ENCODE measurements around the gene KLK14. TPM values are rescaled to one million over a fixed set of nuclear protein-coding genes. Genes with fewer than 3 reads are reported as not detected.

KLK14 gene
- total and polyA plus RNA-seq, 2 of the 8 experiments (the other 6 are each of a cell fraction or from before 2014, with no cell fraction given) = 0.09 to 1.2 TPM

- no peak overlapping the region for H2BK15ac ChIP-seq (ENCODE audit: low read length)
- H3K36me3 ChIP-seq (ENCODE audit: control insufficient read depth in 2 of 4, insufficient read depth in 4 of 4, low read length in 3 of 4) = no peaks in the 10 kb centered on the region
- H3K14ac ChIP-seq (ENCODE audit: insufficient read length) = no peak overlapping the region
- DNase-seq (ENCODE audit: low read depth in 1 of 2, low spot score in 2 of 2) (no peak), FAIRE-seq (no peak)
- no peak overlapping the region for H3K9ac ChIP-seq (replicated peaks in 1 of 4; ENCODE audit: extremely low read depth in 1 of 4, low read depth in 3 of 4, low read length in 3 of 4)
- no peaks in the 10 kb centered on the region for H4K20me1 ChIP-seq (replicated peaks in 1 of 2; ENCODE audit: control insufficient read depth in 1 of 2, insufficient read depth in 2 of 2, low read length in 2 of 2)
- peaks cover 3% of the 10 kb centered on the region; the same call in 1 of the 2 replicates for H3K23me2 ChIP-seq (ENCODE audit: low read depth, low read length)
- POLR2A ChIA-PET (ENCODE audit: partially characterized antibody) = no interaction called here
- no peaks in the 10 kb centered on the region for H3K79me1 ChIP-seq (ENCODE audit: low read depth, low read length)
- no peak overlapping the region for H4K91ac ChIP-seq (replicated peaks; ENCODE audit: insufficient read length, low read length)
- no peak overlapping the region for H2BK120ac ChIP-seq (replicated peaks; ENCODE audit: low read depth, low read length)
- H3K23ac ChIP-seq (ENCODE audit: insufficient read length) = no peak overlapping the region
- WGBS, 2 experiments (ENCODE audit: extremely low coverage in 1 of 2, insufficient coverage in 1 of 2, insufficient read length in 1 of 2, insufficient replicate concordance in 2 of 2, low coverage in 1 of 2, low lambda C conversion rate in 2 of 2, missing lambda C conversion rate in 1 of 2) = 85% methylated on average over 5 of the region's 5 CpGs; no CpG with 5 or more reads in 1 of the 2 experiments
- H3K4me2 ChIP-seq (ENCODE audit: insufficient read depth in 1 of 2, low read depth in 2 of 2, low read length in 2 of 2) = no peak overlapping the region
- H3K27ac ChIP-seq (ENCODE audit: low read depth, low read length) = no peak overlapping the region
- no peak overlapping the region for H4K8ac ChIP-seq (ENCODE audit: extremely low read depth, insufficient read depth, low read length)
- no peak overlapping the region for H3K18ac ChIP-seq (ENCODE audit: extremely low read depth, low read length)
- no peak overlapping the region for H2AFZ ChIP-seq (ENCODE audit: low read length)
- peaks cover 0 to 6% (median 1%) of the 10 kb centered on the region in 4 experiments; a peak in 3 of 7 replicates for H3K4me1 ChIP-seq (replicated peaks in 1 of 4; ENCODE audit: control insufficient read depth in 3 of 4, insufficient read depth in 4 of 4, low read length in 3 of 4)
- H4K5ac ChIP-seq (ENCODE audit: insufficient read length, low read depth, low read length) = no peak overlapping the region
- no peaks in the 10 kb centered on the region; a peak in 1 of 7 replicates for H3K27me3 ChIP-seq (replicated peaks in 1 of 4; ENCODE audit: control insufficient read depth in 3 of 4, extremely low read depth in 1 of 4, insufficient read depth in 3 of 4, low read length in 3 of 4)
- no peak overlapping the region for H3K56ac ChIP-seq (replicated peaks; ENCODE audit: insufficient read length, low read depth, low read length)
- no peak overlapping the region for H3K4ac ChIP-seq (replicated peaks; ENCODE audit: insufficient read length, low read depth, low read length)
- H3K4me3 ChIP-seq (ENCODE audit: extremely low read depth in 1 of 4, insufficient read depth in 2 of 4, low read depth in 3 of 4, low read length in 4 of 4) = no peak overlapping the region
- H2AK5ac ChIP-seq (ENCODE audit: low read depth, low read length) = no peak overlapping the region
- CTCF ChIA-PET (ENCODE audit: partially characterized antibody) = no interaction called here
- no peaks in the 10 kb centered on the region for H3K79me2 ChIP-seq (ENCODE audit: control insufficient read depth in 1 of 2, insufficient read depth in 2 of 2, low read length in 2 of 2)
- H2BK12ac ChIP-seq (ENCODE audit: low read depth, low read length) = no peak overlapping the region
- H3K9me3 ChIP-seq (ENCODE audit: insufficient read depth in 2 of 2, low read depth in 1 of 2, low read length in 1 of 2) = peaks cover 0 to 3% of the 10 kb centered on the region in 2 experiments; a peak in 1 of 4 replicates
- no peak overlapping the region for H2BK5ac ChIP-seq (ENCODE audit: low read depth, low read length)
- no peak overlapping the region for H2BK20ac ChIP-seq (ENCODE audit: low read length)
- TF ChIP-seq EZH2 (IDR thresholded peaks at IDR 0.05; ENCODE audit: low read depth, low read length, severe bottlenecking) (no peak), POLR2A (IDR thresholded peaks at IDR 0.05; ENCODE audit: control extremely low read depth in 1 of 2, low read depth in 2 of 2, low read length in 2 of 2) (no peak), CHD1 (IDR thresholded peaks at IDR 0.05; ENCODE audit: low read depth, low read length) (no peak), TEAD4 (IDR thresholded peaks at IDR 0.05; ENCODE audit: low read depth, low read length) (no peak), TCF12 (IDR thresholded peaks at IDR 0.05; ENCODE audit: low read depth, low read length) (no peak), EGR1 (IDR thresholded peaks at IDR 0.05; ENCODE audit: borderline replicate concordance, low read depth, low read length) (no peak), CBX8 (IDR thresholded peaks at IDR 0.05; ENCODE audit: borderline replicate concordance, low read depth, low read length) (no peak), POLR2AphosphoS5 (IDR thresholded peaks at IDR 0.05; ENCODE audit: low read depth, low read length) (no peak), RFX5 (IDR thresholded peaks at IDR 0.05; ENCODE audit: borderline replicate concordance, low read depth, low read length) (no peak), CBX5 (IDR thresholded peaks at IDR 0.05; ENCODE audit: low read depth, low read length) (no peak), SAP30 (IDR thresholded peaks at IDR 0.05; ENCODE audit: insufficient read depth, insufficient replicate concordance, low read length) (no peak), PHF8 (conservative IDR thresholded peaks at IDR 0.05; ENCODE audit: low read depth, low read length) (no peak)
- TF ChIP-seq, protein P1, sequence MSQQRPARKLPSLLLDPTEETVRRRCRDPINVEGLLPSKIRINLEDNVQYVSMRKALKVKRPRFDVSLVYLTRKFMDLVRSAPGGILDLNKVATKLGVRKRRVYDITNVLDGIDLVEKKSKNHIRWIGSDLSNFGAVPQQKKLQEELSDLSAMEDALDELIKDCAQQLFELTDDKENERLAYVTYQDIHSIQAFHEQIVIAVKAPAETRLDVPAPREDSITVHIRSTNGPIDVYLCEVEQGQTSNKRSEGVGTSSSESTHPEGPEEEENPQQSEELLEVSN (IDR thresholded peaks at IDR 0.05) = no peak
These were observed 12.2 kb downstream of the KLK14 start for GRCh38 chr19:51070334-51071094.
